Measurements from ENCODE around the gene EFCAB3.

Gene EFCAB3
- long read RNA-seq, result 0 reads

GRCh38 chr17:62380253-62380652 is at the start of gene EFCAB3:
Gene EFCAB3 (plus strand): TSS chr17:62380553. CDS start chr17:62382980, 2,427 bp downstream.
- no peak within 1 kb of the TSS for H3K4me3 ChIP-seq (replicated peaks; ENCODE audit: insufficient read depth, low read length)
- no peak within 1 kb of the TSS for H3K27ac ChIP-seq (replicated peaks)
- DNase-seq (ENCODE audit: low read depth in 1 of 2, low spot score in 1 of 2), result no peak
- H3K27me3 ChIP-seq (ENCODE audit: insufficient read depth, poor library complexity, severe bottlenecking), result peaks cover 6% of the 10 kb centered on the region
- TF ChIP-seq SPI1 (IDR thresholded peaks at IDR 0.05; ENCODE audit: borderline replicate concordance, low read depth) (no peak), CTCF (IDR thresholded peaks at IDR 0.05; ENCODE audit: insufficient read depth, low read length) (no peak), POLR2AphosphoS5 (IDR thresholded peaks at IDR 0.05; ENCODE audit: low read depth) (no peak), GABPA (IDR thresholded peaks at IDR 0.05; ENCODE audit: low read depth) (no peak)
- TF ChIP-seq, protein P1, sequence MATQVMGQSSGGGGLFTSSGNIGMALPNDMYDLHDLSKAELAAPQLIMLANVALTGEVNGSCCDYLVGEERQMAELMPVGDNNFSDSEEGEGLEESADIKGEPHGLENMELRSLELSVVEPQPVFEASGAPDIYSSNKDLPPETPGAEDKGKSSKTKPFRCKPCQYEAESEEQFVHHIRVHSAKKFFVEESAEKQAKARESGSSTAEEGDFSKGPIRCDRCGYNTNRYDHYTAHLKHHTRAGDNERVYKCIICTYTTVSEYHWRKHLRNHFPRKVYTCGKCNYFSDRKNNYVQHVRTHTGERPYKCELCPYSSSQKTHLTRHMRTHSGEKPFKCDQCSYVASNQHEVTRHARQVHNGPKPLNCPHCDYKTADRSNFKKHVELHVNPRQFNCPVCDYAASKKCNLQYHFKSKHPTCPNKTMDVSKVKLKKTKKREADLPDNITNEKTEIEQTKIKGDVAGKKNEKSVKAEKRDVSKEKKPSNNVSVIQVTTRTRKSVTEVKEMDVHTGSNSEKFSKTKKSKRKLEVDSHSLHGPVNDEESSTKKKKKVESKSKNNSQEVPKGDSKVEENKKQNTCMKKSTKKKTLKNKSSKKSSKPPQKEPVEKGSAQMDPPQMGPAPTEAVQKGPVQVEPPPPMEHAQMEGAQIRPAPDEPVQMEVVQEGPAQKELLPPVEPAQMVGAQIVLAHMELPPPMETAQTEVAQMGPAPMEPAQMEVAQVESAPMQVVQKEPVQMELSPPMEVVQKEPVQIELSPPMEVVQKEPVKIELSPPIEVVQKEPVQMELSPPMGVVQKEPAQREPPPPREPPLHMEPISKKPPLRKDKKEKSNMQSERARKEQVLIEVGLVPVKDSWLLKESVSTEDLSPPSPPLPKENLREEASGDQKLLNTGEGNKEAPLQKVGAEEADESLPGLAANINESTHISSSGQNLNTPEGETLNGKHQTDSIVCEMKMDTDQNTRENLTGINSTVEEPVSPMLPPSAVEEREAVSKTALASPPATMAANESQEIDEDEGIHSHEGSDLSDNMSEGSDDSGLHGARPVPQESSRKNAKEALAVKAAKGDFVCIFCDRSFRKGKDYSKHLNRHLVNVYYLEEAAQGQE (IDR thresholded peaks at IDR 0.05; ENCODE audit: insufficient replicate concordance, low read depth), result no peak

GRCh38 chr17:62336527-62336926 is 43.8 kb upstream of the EFCAB3 start:
- Histone ChIP-seq H3K4me3 (replicated peaks; ENCODE audit: insufficient read depth, low read length) (no peak overlapping the region), H3K27ac (replicated peaks) (no peak overlapping the region), H3K27me3 (ENCODE audit: insufficient read depth, poor library complexity, severe bottlenecking) (no peaks in the 10 kb centered on the region)
- DNase-seq (ENCODE audit: low read depth in 1 of 2, low spot score in 1 of 2), result no peak
- no peak for TF ChIP-seq GABPA (IDR thresholded peaks at IDR 0.05; ENCODE audit: low read depth)
- TF ChIP-seq CTCF (IDR thresholded peaks at IDR 0.05; ENCODE audit: insufficient read depth, low read length), result no peak
- TF ChIP-seq, protein P1 (IDR thresholded peaks at IDR 0.05; ENCODE audit: insufficient replicate concordance, low read depth), result no peak
- TF ChIP-seq SPI1 (IDR thresholded peaks at IDR 0.05; ENCODE audit: borderline replicate concordance, low read depth), result no peak
- no peak for TF ChIP-seq POLR2AphosphoS5 (IDR thresholded peaks at IDR 0.05; ENCODE audit: low read depth)

GRCh38 chr17:62343764-62344270 is 36.5 kb upstream of the EFCAB3 start:
- TF ChIP-seq SPI1 (IDR thresholded peaks at IDR 0.05; ENCODE audit: borderline replicate concordance, low read depth) (no peak), CTCF (IDR thresholded peaks at IDR 0.05; ENCODE audit: insufficient read depth, low read length) (no peak), POLR2AphosphoS5 (IDR thresholded peaks at IDR 0.05; ENCODE audit: low read depth) (no peak), GABPA (IDR thresholded peaks at IDR 0.05; ENCODE audit: low read depth) (no peak)
- TF ChIP-seq, protein P1 (IDR thresholded peaks at IDR 0.05; ENCODE audit: insufficient replicate concordance, low read depth), result no peak
- Histone ChIP-seq H3K27ac (replicated peaks) (no peak overlapping the region), H3K27me3 (ENCODE audit: insufficient read depth, poor library complexity, severe bottlenecking) (peaks cover 6% of the 10 kb centered on the region), H3K4me3 (replicated peaks; ENCODE audit: insufficient read depth, low read length) (no peak overlapping the region)
- no peak for DNase-seq (ENCODE audit: low read depth in 1 of 2, low spot score in 1 of 2)
